HG02763 (cell line): ENCODE measurements around the gene GPC5.

Experiments
- ATAC-seq: cut with Tn5 transposase; IDR thresholded peaks from one replicate; pipeline ENCODE4 v1.9.1; 2021; ENCODE audit warnings: mild to moderate bottlenecking, moderate library complexity; ENCODE audit not compliant: unreplicated experiment

Gene GPC5

GRCh38 chr13:91533354-91533753, 134.9 kb downstream of the GPC5 start:
- ATAC-seq: no peak

- ATAC-seq: no peak
Observed at GRCh38 chr13:91534996-91535395, 136.6 kb downstream of the GPC5 start.

GRCh38 chr13:91537376-91537775, 139.0 kb downstream of the GPC5 start:
- no peak for ATAC-seq

- ATAC-seq: no peak
Observed at GRCh38 chr13:91539286-91540157, 141.1 kb downstream of the GPC5 start.

GRCh38 chr13:91540158-91540736, 141.8 kb downstream of the GPC5 start:
- ATAC-seq: no peak

GRCh38 chr13:91544723-91545122, 146.3 kb downstream of the GPC5 start:
- no peak for ATAC-seq

- ATAC-seq: no peak
Observed at GRCh38 chr13:91546900-91547299, 148.5 kb downstream of the GPC5 start.

GRCh38 chr13:91553584-91553983, 155.2 kb downstream of the GPC5 start:
- ATAC-seq: no peak

- ATAC-seq: no peak
Observed at GRCh38 chr13:91554101-91554500, 155.7 kb downstream of the GPC5 start.

GRCh38 chr13:91557328-91558090, 159.1 kb downstream of the GPC5 start:
- no peak for ATAC-seq

- ATAC-seq: no peak
Observed at GRCh38 chr13:91563799-91564198, 165.4 kb downstream of the GPC5 start.

- ATAC-seq: no peak
Observed at GRCh38 chr13:91564396-91564795, 166.0 kb downstream of the GPC5 start.

- no peak for ATAC-seq
Observed at GRCh38 chr13:91565296-91565695, 166.9 kb downstream of the GPC5 start.

- ATAC-seq: no peak
Observed at GRCh38 chr13:91567485-91568207, 169.2 kb downstream of the GPC5 start.

- ATAC-seq: no peak
Observed at GRCh38 chr13:91571681-91572080, 173.3 kb downstream of the GPC5 start.

- no peak for ATAC-seq
Observed at GRCh38 chr13:91572439-91572838, 174.0 kb downstream of the GPC5 start.

GRCh38 chr13:91572944-91573598, 174.7 kb downstream of the GPC5 start:
- ATAC-seq: no peak

GRCh38 chr13:91574766-91575165, 176.3 kb downstream of the GPC5 start:
- no peak for ATAC-seq

- ATAC-seq: no peak
Observed at GRCh38 chr13:91576590-91576989, 178.2 kb downstream of the GPC5 start.

- ATAC-seq: no peak
Observed at GRCh38 chr13:91579320-91579719, 180.9 kb downstream of the GPC5 start.

GRCh38 chr13:91580749-91581148, 182.3 kb downstream of the GPC5 start:
- no peak for ATAC-seq
